Measurements from ENCODE around the gene HMX1.

- TF ChIP-seq CTCF (conservative IDR thresholded peaks at IDR 0.05; ENCODE audit: low read depth, low read length) (no peak), EZH2 (IDR thresholded peaks at IDR 0.05; ENCODE audit: low read length, unreplicated experiment) (no peak)
Measured at GRCh38 chr4:8817096-8817812, 54.4 kb downstream of the HMX1 start.
